Kidney epithelial cell (primary cell): ENCODE data around the gene SLC25A5. TPM values are rescaled to one million over a fixed set of nuclear protein-coding genes. Genes with fewer than 3 reads are reported as not detected.
"Not testable (repeated sequence)": the region's sequence is repeated elsewhere in the genome, so short reads cannot be mapped to it uniquely, and the experiment has no call there.

Source experiments
- DNase-seq: peaks from one replicate; pipeline ENCODE4 v3.0.0-alpha.2; 2010; ENCODE audit warnings: low read depth
- H3K27me3 ChIP-seq: 2 replicates; pipeline ENCODE4 v1.6.0; 2011; ENCODE audit warnings: low read length; ENCODE audit not compliant: control insufficient read depth, insufficient read depth
- H3K36me3 ChIP-seq: 2 replicates; pipeline ENCODE4 v1.5.1; 2011; ENCODE audit warnings: low read length; ENCODE audit not compliant: control insufficient read depth, insufficient read depth
- H3K4me3 ChIP-seq: 2 replicates; pipeline ENCODE4 v1.5.1; 2011; ENCODE audit warnings: low read depth, mild to moderate bottlenecking, control low read depth, low read length
- CTCF ChIP-seq: IDR thresholded peaks from 2 replicates; pipeline ENCODE4 v1.5.1; 2011; ENCODE audit warnings: mild to moderate bottlenecking, moderate library complexity, low read length, control low read depth, inconsistent platforms; ENCODE audit not compliant: insufficient read depth, poor library complexity, severe bottlenecking
- total RNA-seq: library from RNA; depleted of rRNA; stranded (reverse); fragments of >200 nt; gene quantifications from 2 replicates; pipeline ENCODE4 v1.2.3, GENCODE V29; 2015

The SLC25A5 gene
- total RNA-seq, 1 donor from 2014 or later: 274 TPM

- H3K36me3 ChIP-seq: no peaks in the 10 kb centered on the region
- no peak for DNase-seq
- no peaks in the 10 kb centered on the region for H3K27me3 ChIP-seq
- TF ChIP-seq CTCF: no peak
- no peak overlapping the region for H3K4me3 ChIP-seq
These were observed 32.0 kb downstream of the SLC25A5 start for GRCh38 chrX:119500061-119500800.

- H3K27me3 ChIP-seq: no peaks in the 10 kb centered on the region
- DNase-seq: no peak
- TF ChIP-seq CTCF: no peak
- no peaks in the 10 kb centered on the region for H3K36me3 ChIP-seq
- H3K4me3 ChIP-seq: no peak overlapping the region
These were observed 33.4 kb downstream of the SLC25A5 start for GRCh38 chrX:119501511-119502148.

- DNase-seq: no peak
- Histone ChIP-seq H3K4me3 (no peak overlapping the region), H3K27me3 (no peaks in the 10 kb centered on the region), H3K36me3 (no peaks in the 10 kb centered on the region)
- no peak for TF ChIP-seq CTCF
These were observed 34.7 kb downstream of the SLC25A5 start for GRCh38 chrX:119502727-119503483.

- H3K4me3 ChIP-seq: no peak overlapping the region
- peak; percentile 9 for DNase-seq
- no peak for TF ChIP-seq CTCF
- no peaks in the 10 kb centered on the region for H3K36me3 ChIP-seq
- H3K27me3 ChIP-seq: no peaks in the 10 kb centered on the region
These were observed 35.2 kb downstream of the SLC25A5 start for GRCh38 chrX:119503484-119503861.

GRCh38 chrX:119505145-119505544 lies 36.9 kb downstream of the SLC25A5 start:
- not testable (repeated sequence) for DNase-seq, H3K4me3 ChIP-seq, H3K27me3 ChIP-seq, H3K36me3 ChIP-seq

GRCh38 chrX:119505945-119506344 lies 37.7 kb downstream of the SLC25A5 start:
- no peaks in the 10 kb centered on the region for H3K27me3 ChIP-seq
- no peak overlapping the region for H3K4me3 ChIP-seq
- DNase-seq: no peak

More at GRCh38 chrX:119505945-119506344, 37.7 kb downstream of the SLC25A5 start:
- no peaks in the 10 kb centered on the region for H3K36me3 ChIP-seq
- no peak for TF ChIP-seq CTCF
